Measurements from ENCODE around the gene DPH6.

GRCh38 chr15:35466476-35466875 lies 79.5 kb downstream of the DPH6 start:
- no peak for TF ChIP-seq CTCF (IDR thresholded peaks at IDR 0.05)
- TF ChIP-seq EZH2 (IDR thresholded peaks at IDR 0.05), result no peak
- TF ChIP-seq EZH2phosphoT487 (IDR thresholded peaks at IDR 0.05), result no peak
